HEK293 (cell line): Measurements from ENCODE around the gene SH3BP1.

Source experiments
- CTCF ChIA-PET: fragments of 350-600 bp; formaldehyde crosslinking; extraction: SDS; loops from one replicate; lab custom pipeline; 2021; ENCODE audit warnings: antibody characterized with exemption; lab: Yijun Ruan, JAX
- POLR2A ChIA-PET: fragments of 300-600 bp; formaldehyde crosslinking; extraction: SDS; loops from one replicate; lab custom pipeline; 2020; ENCODE audit warnings: antibody characterized with exemption, inconsistent platforms; lab: Yijun Ruan, JAX
- H3K27ac ChIP-seq: fragments of 200-500 bp; sonication (Bioruptor generic); 2 replicates; pipeline ENCODE4 v1.5.1; 2014; ENCODE audit warnings: low read depth, low read length, control low read depth, inconsistent platforms; ENCODE audit errors: extremely low read depth
- H3K36me3 ChIP-seq, 2 experiments: fragments of 200-500 bp in 1 of 2; sonication (Bioruptor generic) in 1 of 2; 1 replicate in 1 of 2; 2 replicates in 1 of 2; pipeline ENCODE4 v1.5.1; 2014 to 2017; ENCODE audit warnings: inconsistent platforms in 2 of 2, low read length in 2 of 2; ENCODE audit not compliant: control insufficient read depth in 2 of 2, insufficient read depth in 1 of 2
- H3K4me1 ChIP-seq: fragments of 200-500 bp; sonication (Bioruptor generic); 2 replicates; pipeline ENCODE4 v1.5.1; 2014; ENCODE audit warnings: mild to moderate bottlenecking, low read length, inconsistent platforms; ENCODE audit not compliant: control insufficient read depth, insufficient read depth
- H3K4me3 ChIP-seq: 2 replicates; pipeline ENCODE4 v1.5.1; 2011; ENCODE audit warnings: low read depth, mild to moderate bottlenecking, control low read depth, low read length, moderate library complexity
- H3K9me3 ChIP-seq: fragments of 200-500 bp; sonication (Bioruptor generic); 2 replicates; pipeline ENCODE4 v1.5.1; 2014; ENCODE audit warnings: low read depth, low read length, inconsistent platforms; ENCODE audit not compliant: control insufficient read depth, insufficient read depth
- GLIS2 ChIP-seq: fragments of 450-650 bp; formaldehyde crosslinking; IDR thresholded peaks from 2 replicates; pipeline ENCODE4 v1.5.1; 2016; ENCODE audit warnings: missing biosample characterization, missing genetic modification characterization
- HOXC10 ChIP-seq: sonication (generic); formaldehyde crosslinking; IDR thresholded peaks from 2 replicates; pipeline ENCODE4 v1.8.1; 2023; ENCODE audit warnings: mild to moderate bottlenecking, missing genetic modification reagents
- IKZF3 ChIP-seq: fragments of 450-650 bp; IDR thresholded peaks from 2 replicates; pipeline ENCODE4 v1.5.0; 2018; ENCODE audit warnings: missing biosample characterization, mild to moderate bottlenecking, missing genetic modification characterization, moderate library complexity
- KLF7 ChIP-seq: fragments of 450-650 bp; formaldehyde crosslinking; IDR thresholded peaks from 2 replicates; pipeline ENCODE4 v1.5.1; 2016; ENCODE audit warnings: missing biosample characterization, missing genetic modification characterization, borderline replicate concordance
- PBX3 ChIP-seq: sonication (generic); formaldehyde crosslinking; IDR thresholded peaks from 2 replicates; pipeline ENCODE4 v1.8.1; 2022; ENCODE audit warnings: mild to moderate bottlenecking, moderate library complexity, missing genetic modification reagents
- PRDM10 ChIP-seq: fragments of 450-650 bp; formaldehyde crosslinking; IDR thresholded peaks from 2 replicates; pipeline ENCODE4 v1.5.1; 2016; ENCODE audit warnings: missing biosample characterization, missing genetic modification characterization
- SP2 ChIP-seq: fragments of 450-650 bp; formaldehyde crosslinking; IDR thresholded peaks from 2 replicates; pipeline ENCODE4 v1.5.1; 2016; ENCODE audit warnings: missing biosample characterization, missing genetic modification characterization
- SP3 ChIP-seq: fragments of 450-650 bp; formaldehyde crosslinking; IDR thresholded peaks from 2 replicates; pipeline ENCODE4 v1.5.1; 2016; ENCODE audit warnings: missing biosample characterization, missing genetic modification characterization
- TSHZ1 ChIP-seq: fragments of 450-650 bp; formaldehyde crosslinking; IDR thresholded peaks from 2 replicates; pipeline ENCODE4 v1.5.1; 2016; ENCODE audit warnings: missing biosample characterization, missing genetic modification characterization, borderline replicate concordance
- ZBTB26 ChIP-seq: fragments of 450-650 bp; formaldehyde crosslinking; optimal IDR thresholded peaks from 2 replicates; pipeline ENCODE3; 2016; ENCODE audit warnings: missing biosample characterization, mild to moderate bottlenecking, missing genetic modification characterization
- ZNF157 ChIP-seq: fragments of 450-650 bp; formaldehyde crosslinking; IDR thresholded peaks from 2 replicates; pipeline ENCODE4 v1.5.1; 2016; ENCODE audit warnings: missing biosample characterization, missing genetic modification characterization
- ZNF221 ChIP-seq: fragments of 450-650 bp; formaldehyde crosslinking; IDR thresholded peaks from 2 replicates; pipeline ENCODE4 v1.5.1; 2017; ENCODE audit warnings: missing biosample characterization, missing genetic modification characterization, borderline replicate concordance
- ZNF311 ChIP-seq: fragments of 450-650 bp; formaldehyde crosslinking; IDR thresholded peaks from 2 replicates; pipeline ENCODE4 v1.5.1; 2017; ENCODE audit warnings: missing biosample characterization, missing genetic modification characterization, borderline replicate concordance
- ZNF335 ChIP-seq: fragments of 450-650 bp; formaldehyde crosslinking; conservative IDR thresholded peaks from 2 replicates; pipeline ENCODE4 v1.5.1; 2016; ENCODE audit warnings: missing biosample characterization, missing genetic modification characterization
- ZNF362 ChIP-seq: fragments of 450-650 bp; formaldehyde crosslinking; IDR thresholded peaks from 2 replicates; pipeline ENCODE4 v1.5.1; 2016; ENCODE audit warnings: missing biosample characterization, missing genetic modification characterization
- ZNF596 ChIP-seq: fragments of 450-650 bp; IDR thresholded peaks from 2 replicates; pipeline ENCODE4 v1.5.0; 2018; ENCODE audit warnings: missing biosample characterization, mild to moderate bottlenecking, missing genetic modification characterization, moderate library complexity
- ZNF660 ChIP-seq: fragments of 450-650 bp; IDR thresholded peaks from 2 replicates; pipeline ENCODE4 v1.5.1; 2018; ENCODE audit warnings: missing biosample characterization, mild to moderate bottlenecking, missing genetic modification characterization
- ZNF664 ChIP-seq: fragments of 450-650 bp; formaldehyde crosslinking; IDR thresholded peaks from 2 replicates; pipeline ENCODE4 v1.5.1; 2016; ENCODE audit warnings: missing biosample characterization, missing genetic modification characterization
- ZNF677 ChIP-seq: fragments of 450-650 bp; IDR thresholded peaks from 2 replicates; pipeline ENCODE4 v1.5.0; 2018; ENCODE audit warnings: missing biosample characterization, mild to moderate bottlenecking, missing genetic modification characterization, moderate library complexity
- ZNF76 ChIP-seq: fragments of 450-650 bp; formaldehyde crosslinking; IDR thresholded peaks from 2 replicates; pipeline ENCODE4; 2016; ENCODE audit warnings: low read depth, missing biosample characterization, missing genetic modification characterization, borderline replicate concordance
- ZNF768 ChIP-seq: fragments of 450-650 bp; formaldehyde crosslinking; IDR thresholded peaks from 2 replicates; pipeline ENCODE4 v1.5.1; 2018; ENCODE audit warnings: missing biosample characterization, mild to moderate bottlenecking, missing genetic modification characterization
- ZSCAN30 ChIP-seq: fragments of 450-650 bp; IDR thresholded peaks from 2 replicates; pipeline ENCODE4 v1.5.1; 2018; ENCODE audit warnings: missing biosample characterization, mild to moderate bottlenecking, missing genetic modification characterization, moderate library complexity
- ZXDB ChIP-seq: fragments of 450-650 bp; formaldehyde crosslinking; IDR thresholded peaks from 2 replicates; pipeline ENCODE4 v1.5.1; 2016; ENCODE audit warnings: missing biosample characterization, missing genetic modification characterization

The SH3BP1 gene

GRCh38 chr22:37658133-37659065, 18.9 kb downstream of the SH3BP1 start, which contains the start of gene PDXP:
Gene PDXP, plus strand, starts transcription at chr22:37658723. Its CDS starts 60 bp downstream, at chr22:37658783.
- 0 out of 2 replicates have a peak, but pooled peaks have one; percentile 24 for TF ChIP-seq IKZF3 (tag by site-specific recombination)
- peak; percentile 68 for TF ChIP-seq GLIS2 (tag by site-specific recombination)
- no peak for TF ChIP-seq ZNF221 (tag by site-specific recombination)
- TF ChIP-seq ZNF362 (tag by site-specific recombination): no peak
- TF ChIP-seq ZNF76: peak; percentile 26; the same call in 1 of the 2 replicates
- peak; percentile 81 for TF ChIP-seq PBX3 (CRISPR knock-in tag)
- 0 out of 2 replicates have a peak, but pooled peaks have one; percentile 37 for TF ChIP-seq ZNF596 (tag by site-specific recombination)
- peak; percentile 23 for TF ChIP-seq ZBTB26
- TF ChIP-seq SP3 (tag by site-specific recombination): peak; percentile 62; the same call in 1 of the 2 replicates
- TF ChIP-seq PRDM10 (tag by site-specific recombination): peak; percentile 34
- peak; percentile 40; the same call in 1 of the 2 replicates for TF ChIP-seq ZNF660
- TF ChIP-seq ZXDB (tag by site-specific recombination): peak; percentile 51; the same call in 1 of the 2 replicates
- TF ChIP-seq ZNF335 (tag by site-specific recombination): peak; percentile 84
- TF ChIP-seq HOXC10 (CRISPR knock-in tag): 0 out of 2 replicates have a peak, but pooled peaks have one; percentile 26
- TF ChIP-seq ZNF311 (tag by site-specific recombination): no peak
- TF ChIP-seq SP2 (tag by site-specific recombination): peak; percentile 100
- TF ChIP-seq ZNF768 (tag by site-specific recombination): no peak
- TF ChIP-seq ZNF157 (tag by site-specific recombination): no peak
- TF ChIP-seq ZNF664 (tag by site-specific recombination): peak; percentile 36; the same call in 1 of the 2 replicates
- TF ChIP-seq ZSCAN30 (tag by site-specific recombination): peak; percentile 30; the same call in 1 of the 2 replicates
- peak; percentile 54; the same call in 1 of the 2 replicates for TF ChIP-seq ZNF677 (tag by site-specific recombination)
- TF ChIP-seq KLF7: no peak
- no peak for TF ChIP-seq TSHZ1
- Histone ChIP-seq H3K27ac (peak within 1 kb of the TSS; percentile 90), H3K4me3 (peak within 1 kb of the TSS; percentile 85), H3K36me3 (peaks cover 0 to 16% of the 10 kb centered on the region in 2 experiments; a peak in 2 of 3 replicates), H3K9me3 (no peaks in the 10 kb centered on the region), H3K4me1 (peaks cover 12% of the 10 kb centered on the region)
- ChIA-PET CTCF (interaction anchor here (0.6 to 7.0 kb wide), 17 partner anchors 10 to 1248 kb away, joined by 3 to 138 read pairs (median 4); partner anchors contain the start of genes GGA1 and LGALS1), POLR2A (interaction anchor here (0.6 to 6.5 kb wide), 33 partner anchors 10 to 1711 kb away, joined by 3 to 85 read pairs (median 5); partner anchors contain the start of genes ANKRD54, C22orf23, EIF3L and GGA1)
